H1 (cell line): ENCODE data around the gene PRKCH. TPM values are rescaled to one million over a fixed set of nuclear protein-coding genes. Genes with fewer than 3 reads are reported as not detected.

Source experiments
- BACH1 ChIP-seq: IDR thresholded peaks from 2 replicates; pipeline ENCODE4 v1.6.1; 2012; ENCODE audit warnings: low read length, improper control_type of control experiment
- TEAD4 ChIP-seq: IDR thresholded peaks from 2 replicates; pipeline ENCODE4 v1.6.1; 2012; ENCODE audit warnings: low read depth, low read length, inconsistent platforms, mixed read lengths
- polyA plus RNA-seq, 7 experiments: library from polyadenylated mRNA; depleted of rRNA in 3 of 7; stranded (reverse) in 5 of 7; unstranded in 2 of 7; fragments of >200 nt in 5 of 7; fragments of 200-250 nt in 2 of 7; gene quantifications; 1 replicate in 5 of 7; 2 replicates in 1 of 7; 4 replicates in 1 of 7; pipeline versions ENCODE4 v1.2.1 to v1.2.3, GENCODE V29; 2011 to 2013; ENCODE audit warnings: missing spikeins in 2 of 7, mixed read lengths in 2 of 7
- total RNA-seq: library from RNA; stranded (reverse); fragmentation: NEBNext Ultra II Directional; extraction: Animal tissue kit (Norgen Biotek cat#: 25700); gene quantifications from 2 replicates; pipeline ENCODE4 v1.2.1, GENCODE V29; 2021
- TF ChIP-seq, protein P1 (sequence below): IDR thresholded peaks from 2 replicates; pipeline ENCODE4 v1.6.1; 2011; ENCODE audit warnings: low read depth, mild to moderate bottlenecking, low read length; ENCODE audit not compliant: insufficient read depth

The PRKCH gene
- total and polyA plus RNA-seq, 2 of the 8 experiments (the other 6 are each of a cell fraction or from before 2014, with no cell fraction given) = 6.4 to 7.0 TPM

DNA sequence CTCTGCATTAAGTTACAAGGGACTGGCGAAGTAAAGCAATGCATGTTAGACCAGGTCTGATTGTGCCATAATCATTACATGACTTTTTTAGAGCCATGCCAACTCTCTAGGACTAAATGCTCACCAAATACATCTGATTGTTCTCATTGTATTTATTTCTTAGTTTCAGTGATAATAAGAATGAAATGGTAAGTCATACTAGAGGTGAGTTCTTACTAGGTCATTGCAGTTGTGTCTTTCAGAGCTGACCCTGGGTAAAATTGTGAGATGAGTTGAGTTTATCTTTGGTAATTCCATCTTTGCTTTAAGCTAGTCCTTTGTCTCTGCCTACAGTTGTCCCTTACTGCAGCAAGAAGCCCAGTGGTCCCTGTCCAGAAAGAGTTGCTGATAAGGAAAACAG lies 73.2 kb downstream of the PRKCH start (continued):
- TF ChIP-seq, protein P1, sequence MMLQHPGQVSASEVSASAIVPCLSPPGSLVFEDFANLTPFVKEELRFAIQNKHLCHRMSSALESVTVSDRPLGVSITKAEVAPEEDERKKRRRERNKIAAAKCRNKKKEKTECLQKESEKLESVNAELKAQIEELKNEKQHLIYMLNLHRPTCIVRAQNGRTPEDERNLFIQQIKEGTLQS = no peak
- TF ChIP-seq TEAD4 (no peak), BACH1 (no peak)
